Activated CD4-positive, alpha-beta memory T cell treated with anti-CD3 and anti-CD28 coated beads for 36 hours (primary cell): ENCODE results near the gene RTCB. TPM values are rescaled to one million over a fixed set of nuclear protein-coding genes. Genes with fewer than 3 reads are reported as not detected.

Source experiments
- total RNA-seq, 2 experiments: library from RNA; stranded (reverse); gene quantifications; one replicate each; pipeline ENCODE4 v1.2.3, GENCODE V29; 2021

RTCB gene
- total RNA-seq, 2 experiments from 2014 or later: 87.0 to 87.7 TPM

Other genes with a start within 250 kb of the RTCB start
- under 1 TPM; 0.52 to 0.53 TPM for gene RFPL2, start 207.2 kb downstream of the RTCB start, total RNA-seq
- gene SLC5A4, start 156.9 kb downstream of the RTCB start, total RNA-seq: not detected
- not detected for gene RFPL3, start 54.4 kb downstream of the RTCB start, total RNA-seq
- gene BPIFC, start 52.2 kb upstream of the RTCB start, total RNA-seq: not detected
- 10 to 100 TPM; 79.5 to 83.3 TPM for gene FBXO7, start 62.6 kb upstream of the RTCB start, total RNA-seq